GM18858 (cell line): ENCODE data around the gene SH3RF3.
"Not testable (repeated sequence)": the region's sequence is repeated elsewhere in the genome, so short reads cannot be mapped to it uniquely, and the experiment has no call there.

Experiments
- ATAC-seq: cut with Tn5 transposase; IDR thresholded peaks from one replicate; pipeline ENCODE4 v1.9.1; 2021; ENCODE audit not compliant: unreplicated experiment

The SH3RF3 gene

DNA sequence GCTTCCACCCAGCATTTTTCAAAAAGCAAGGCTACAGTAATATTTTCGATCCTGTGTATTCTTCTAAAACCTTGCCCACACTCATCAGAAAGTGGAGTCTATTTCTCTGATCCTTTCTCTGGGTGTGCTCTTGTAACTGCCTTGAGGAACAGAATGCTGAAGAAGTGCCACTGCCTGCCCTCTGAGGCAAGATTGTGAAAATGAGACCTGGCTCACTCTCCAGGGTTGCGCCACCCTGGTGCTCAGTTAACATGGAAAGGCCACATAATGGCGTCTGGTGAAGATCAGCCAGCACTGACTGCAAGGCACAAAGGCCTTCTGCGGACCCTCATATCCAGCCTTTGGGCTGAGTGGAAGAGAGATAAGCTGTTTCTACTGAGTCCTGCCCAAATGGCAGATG, 11.2 kb upstream of the SH3RF3 start:
- ATAC-seq = no peak

DNA sequence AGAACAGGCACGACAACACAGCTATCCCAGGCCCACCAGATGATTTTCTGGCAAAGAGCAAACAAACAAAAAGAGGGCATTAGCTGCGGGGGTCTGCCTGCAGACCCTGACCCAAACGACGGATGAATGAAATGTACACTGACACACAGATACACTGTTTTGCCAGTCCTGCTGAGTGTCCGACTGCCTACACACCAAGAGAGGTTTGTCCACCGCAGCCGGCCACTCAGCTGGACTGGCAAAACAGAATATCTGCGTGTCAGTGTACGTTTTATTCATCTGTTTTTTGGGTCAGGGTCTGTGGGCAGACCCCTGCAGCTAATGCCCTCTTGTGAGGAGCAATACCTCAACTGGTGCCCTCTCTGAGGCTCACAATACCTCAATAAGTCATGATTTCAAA, 10.7 kb upstream of the SH3RF3 start:
- ATAC-seq = no peak

DNA sequence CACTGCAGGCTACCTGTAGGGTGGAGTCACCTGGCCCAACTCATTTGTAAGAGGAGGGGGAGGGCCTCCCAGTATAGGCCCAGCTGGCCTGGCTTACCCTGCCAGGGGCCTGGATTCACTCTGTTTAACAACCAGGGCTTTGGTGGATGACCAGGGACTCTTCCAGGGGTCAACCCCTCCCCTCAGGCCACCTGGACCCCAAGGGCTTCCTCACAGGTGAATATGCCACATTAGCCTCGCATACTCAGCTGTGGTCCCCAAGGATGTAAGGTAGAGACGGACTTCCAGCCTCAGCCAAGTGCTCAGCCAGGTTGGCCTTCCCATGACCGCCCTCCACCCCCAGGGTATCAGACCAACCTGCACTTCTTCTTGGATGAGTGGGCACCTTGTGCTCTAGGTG, 8.8 kb upstream of the SH3RF3 start:
- no peak for ATAC-seq

DNA sequence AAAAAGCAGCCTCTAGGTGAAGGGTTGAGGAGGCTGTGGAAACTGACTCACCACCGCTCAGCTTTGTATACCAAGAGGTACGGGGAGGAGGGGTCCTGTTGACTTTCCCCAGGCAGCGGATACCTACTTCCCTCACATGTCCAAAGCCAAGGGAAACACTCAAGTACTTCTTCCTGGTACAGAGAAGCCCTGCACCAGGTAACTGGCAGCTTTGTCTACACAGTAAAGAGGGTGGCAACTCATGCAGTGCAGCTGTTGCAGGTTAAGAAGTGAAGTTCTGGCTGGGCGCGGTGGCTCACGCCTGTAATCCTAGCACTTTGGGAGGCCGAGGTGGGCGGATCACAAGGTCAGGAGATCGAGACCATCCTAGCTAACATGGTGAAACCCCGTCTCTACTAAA, 8.3 kb upstream of the SH3RF3 start:
- not testable (repeated sequence) for ATAC-seq

DNA sequence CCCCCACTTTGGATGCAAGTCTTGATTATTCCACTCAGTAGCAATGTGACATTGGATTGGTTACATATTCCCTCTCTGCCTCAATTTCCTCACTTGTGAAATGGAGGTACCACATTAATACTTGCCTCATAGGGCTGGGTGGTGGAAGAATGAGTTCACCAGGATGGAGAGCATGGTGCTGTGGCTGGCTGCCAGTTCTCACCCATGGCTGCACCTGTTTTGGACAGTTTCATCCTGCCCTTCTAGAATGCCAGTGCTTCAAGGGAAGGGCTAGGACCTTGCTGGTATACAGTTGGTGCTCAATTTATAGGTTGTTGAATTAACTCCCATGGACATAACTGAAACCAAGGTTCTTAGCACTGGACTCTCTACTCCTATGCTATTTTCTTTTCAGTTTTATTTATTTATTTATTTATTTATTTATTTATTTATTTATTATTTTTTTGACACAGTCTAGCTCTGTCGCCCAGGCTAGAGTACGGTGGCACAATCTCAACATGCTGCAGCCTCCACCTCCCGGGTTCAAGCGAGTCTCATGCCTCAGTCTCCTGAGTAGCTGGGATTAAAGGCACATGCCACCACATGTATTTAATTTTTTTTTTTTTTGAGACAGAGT, 5.3 kb upstream of the SH3RF3 start:
- ATAC-seq = no peak

DNA sequence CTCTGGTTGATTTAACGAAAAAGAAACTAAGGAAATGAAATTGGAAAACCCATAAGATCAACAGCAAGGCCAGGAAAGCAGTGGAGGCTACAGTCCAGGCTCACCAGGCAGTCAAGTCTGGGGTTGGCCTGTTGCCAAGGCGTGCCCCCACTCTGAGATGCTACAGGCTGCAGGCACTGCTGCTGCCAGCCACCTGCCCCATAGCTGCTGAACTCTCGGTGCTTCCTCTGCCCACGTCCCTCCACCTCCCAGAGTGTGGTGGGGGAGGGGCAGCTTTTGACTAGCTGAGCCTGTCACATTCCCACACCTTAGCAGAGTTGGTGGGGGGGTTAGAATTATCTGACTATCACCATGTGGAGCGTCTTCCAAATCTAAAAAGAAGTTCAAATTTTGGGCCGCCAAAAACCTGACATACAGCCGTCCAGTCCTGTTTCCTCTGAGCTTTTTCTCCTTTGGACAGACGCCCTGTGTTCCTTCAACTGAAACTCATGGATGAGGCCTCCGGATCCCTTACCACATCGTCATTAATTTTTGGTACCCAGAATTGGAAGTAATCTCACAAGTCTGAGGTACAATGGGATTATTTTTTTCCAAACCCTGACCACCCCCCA, 3.9 kb upstream of the SH3RF3 start:
- ATAC-seq = no peak

DNA sequence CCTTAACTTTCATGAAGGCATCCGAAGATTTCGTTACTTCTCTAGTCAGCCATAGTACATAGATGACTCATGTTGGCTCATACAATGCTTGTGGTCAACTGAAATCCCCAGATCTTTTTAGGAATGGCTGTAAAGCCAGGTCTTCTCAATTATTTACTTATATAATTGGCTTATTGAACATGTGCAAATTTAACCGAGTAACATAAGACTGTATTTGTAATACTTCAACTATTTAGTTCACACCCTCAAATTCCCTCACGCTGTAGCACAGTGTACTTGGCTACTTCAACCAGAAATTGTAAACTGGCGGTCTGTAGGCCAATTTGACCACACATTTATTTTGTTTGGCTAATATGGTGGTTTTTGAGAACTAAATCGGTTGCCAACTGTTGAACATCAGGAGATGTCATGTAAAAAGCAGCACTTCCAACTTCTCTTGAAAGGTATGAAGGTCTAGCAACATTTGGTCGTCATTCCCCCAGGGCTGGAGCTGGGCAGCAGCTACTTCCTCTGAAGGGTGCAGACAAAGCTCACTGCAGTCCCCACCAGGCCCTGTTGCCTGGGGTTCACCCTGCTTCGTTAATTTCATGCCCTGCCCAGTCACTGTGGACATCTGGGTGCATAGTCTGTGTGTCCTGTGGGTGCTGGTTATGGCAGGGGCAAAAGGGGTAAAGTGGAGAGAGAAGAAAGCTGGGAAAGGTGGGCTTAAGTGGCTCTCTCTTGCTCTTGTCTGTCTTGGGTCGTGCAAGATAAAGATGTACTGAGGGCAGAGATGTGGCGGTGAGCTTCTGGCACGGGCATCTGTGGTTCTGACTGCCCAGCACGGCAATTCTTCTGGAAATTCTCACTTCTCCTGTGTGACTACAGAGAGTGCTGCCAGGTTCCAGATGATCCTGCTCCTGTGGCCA, 3.2 kb upstream of the SH3RF3 start:
- no peak for ATAC-seq

DNA sequence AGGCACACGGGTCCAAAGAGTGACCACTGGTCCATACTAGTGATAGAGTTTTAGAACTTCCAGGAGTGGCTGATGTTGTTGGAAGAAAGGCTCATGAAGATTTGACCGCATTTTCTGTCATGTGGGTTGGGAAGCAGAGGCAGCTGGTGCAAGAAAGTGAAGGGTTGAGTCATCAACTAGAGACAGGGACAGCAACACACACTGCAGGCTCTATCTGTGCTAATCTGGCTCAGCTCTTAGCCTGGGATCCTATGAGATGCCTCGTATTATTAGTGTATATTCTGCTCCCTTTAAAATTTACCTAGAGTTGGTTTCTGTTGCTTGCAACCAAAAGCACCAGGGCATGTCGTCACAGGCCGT, 2.5 kb upstream of the SH3RF3 start:
- no peak for ATAC-seq

DNA sequence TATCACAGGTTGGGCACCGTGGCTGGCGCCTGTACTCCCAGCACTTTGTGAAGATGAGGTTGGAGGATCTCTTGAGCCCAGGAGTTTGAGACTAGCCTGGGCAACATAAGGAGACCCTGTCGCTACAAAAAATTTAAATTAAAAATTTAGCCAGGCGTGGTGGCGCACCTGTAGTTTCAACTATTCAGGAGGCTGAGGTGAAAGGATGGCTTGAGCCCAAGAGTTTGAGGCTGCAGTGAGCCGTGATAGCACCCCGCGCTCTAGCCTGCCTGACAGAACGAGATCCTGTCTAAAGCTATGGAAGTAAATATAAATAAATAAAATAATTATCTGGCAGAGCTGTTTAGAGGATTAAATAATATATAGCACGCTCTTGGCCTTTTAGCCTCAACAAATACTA, 1.4 kb upstream of the SH3RF3 start:
- ATAC-seq = no peak

DNA sequence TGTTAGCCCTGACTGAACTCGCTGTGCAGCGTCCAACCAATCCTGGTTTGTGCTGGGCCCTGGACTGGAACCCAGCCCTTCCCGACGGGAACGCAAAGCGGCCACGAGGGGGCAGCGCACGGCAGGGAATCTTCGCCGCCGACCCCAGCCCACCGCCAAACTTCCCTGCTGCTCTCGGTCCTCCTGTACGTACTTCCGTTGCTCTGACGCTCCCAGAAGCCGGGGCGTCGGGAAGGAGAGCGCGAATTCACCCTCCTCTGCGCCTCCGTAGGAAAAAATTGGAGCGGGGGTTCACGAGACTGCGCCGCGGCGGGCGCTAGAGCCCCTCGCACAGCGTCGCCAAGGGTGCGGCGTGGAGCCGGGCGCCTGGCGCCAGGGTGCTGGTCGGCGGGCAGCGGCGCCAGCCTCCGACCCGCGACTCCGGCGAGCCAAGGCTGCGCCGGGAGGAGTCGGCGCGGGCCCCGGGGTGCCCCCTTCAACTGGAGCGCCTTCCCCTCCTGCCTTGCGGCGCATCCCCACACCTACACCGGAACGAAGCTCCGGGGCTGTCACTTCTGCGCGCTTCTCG, 873 bp upstream of the SH3RF3 start:
- no peak for ATAC-seq

DNA sequence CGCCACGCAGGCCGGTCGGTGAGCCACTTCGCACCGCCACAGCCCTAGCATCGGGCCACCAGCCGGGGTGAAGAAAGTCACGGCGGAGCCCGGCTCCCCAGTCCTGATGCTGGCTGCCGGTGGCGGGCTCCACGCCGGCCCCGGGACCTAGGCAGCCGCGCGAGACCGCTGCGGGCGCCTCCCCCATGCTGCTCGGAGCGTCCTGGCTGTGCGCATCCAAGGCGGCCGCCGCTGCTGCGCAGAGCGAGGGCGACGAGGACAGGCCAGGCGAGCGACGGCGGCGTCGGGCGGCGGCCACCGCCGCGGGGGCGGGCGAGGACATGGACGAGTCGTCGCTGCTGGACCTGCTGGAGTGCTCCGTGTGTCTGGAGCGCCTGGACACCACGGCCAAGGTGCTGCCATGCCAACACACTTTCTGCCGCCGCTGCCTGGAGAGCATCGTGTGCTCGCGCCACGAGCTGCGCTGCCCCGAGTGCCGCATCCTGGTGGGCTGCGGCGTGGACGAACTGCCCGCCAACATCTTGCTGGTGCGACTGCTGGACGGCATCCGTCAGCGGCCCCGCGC, 433 bp downstream of the SH3RF3 start:
- ATAC-seq = no peak

DNA sequence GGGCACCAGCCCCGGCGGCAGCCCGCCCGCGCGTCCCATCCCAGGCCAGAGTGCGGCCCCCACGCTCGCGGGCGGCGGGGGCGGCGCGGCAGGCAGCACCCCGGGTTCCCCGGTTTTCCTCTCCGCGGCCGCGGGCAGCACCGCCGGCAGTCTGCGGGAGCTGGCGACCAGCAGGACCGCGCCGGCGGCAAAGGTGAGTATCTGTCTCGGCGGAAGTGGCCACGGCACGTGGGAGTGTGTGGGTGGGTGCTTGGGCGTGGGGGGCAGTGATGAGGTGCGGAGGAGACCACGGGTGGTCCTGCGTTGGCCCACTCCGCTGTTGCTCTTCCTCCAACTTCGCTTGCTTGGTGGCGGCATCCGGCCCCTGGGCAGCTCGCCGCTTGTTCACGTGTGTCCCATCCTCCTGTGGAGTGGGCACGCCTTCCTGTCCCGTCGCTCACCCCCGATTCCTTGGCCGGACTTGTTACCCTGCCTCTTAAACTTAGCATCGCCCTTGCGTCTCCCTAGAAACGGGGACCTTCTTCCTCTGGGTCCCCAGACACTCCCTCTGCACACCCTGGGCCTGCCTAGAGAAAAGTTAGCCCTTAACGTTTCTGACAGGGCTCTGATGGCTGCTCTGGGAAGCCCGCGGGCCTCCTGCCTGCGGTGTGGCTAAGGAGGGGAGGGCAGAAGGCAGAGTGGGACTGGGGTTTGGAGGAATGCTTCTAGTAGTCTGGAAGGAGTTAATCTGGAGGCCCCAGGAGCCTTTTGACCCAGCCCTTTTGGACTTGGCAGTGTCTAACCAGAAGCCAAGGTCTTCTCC, 1.1 kb downstream of the SH3RF3 start:
- no peak for ATAC-seq

DNA sequence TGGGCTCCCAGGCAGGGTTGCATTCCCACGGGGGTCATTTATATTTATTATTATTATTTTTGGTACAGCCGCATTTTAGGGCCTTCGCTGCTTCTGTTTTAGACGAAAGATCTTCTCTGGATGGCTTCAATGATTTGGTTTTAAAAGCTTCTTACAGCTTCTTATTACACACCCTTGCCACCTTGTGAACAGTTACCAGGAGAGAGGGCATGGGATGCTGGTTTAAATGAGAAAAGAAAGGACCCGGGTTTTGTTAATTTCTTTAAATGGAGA, 1.7 kb downstream of the SH3RF3 start:
- no peak for ATAC-seq

DNA sequence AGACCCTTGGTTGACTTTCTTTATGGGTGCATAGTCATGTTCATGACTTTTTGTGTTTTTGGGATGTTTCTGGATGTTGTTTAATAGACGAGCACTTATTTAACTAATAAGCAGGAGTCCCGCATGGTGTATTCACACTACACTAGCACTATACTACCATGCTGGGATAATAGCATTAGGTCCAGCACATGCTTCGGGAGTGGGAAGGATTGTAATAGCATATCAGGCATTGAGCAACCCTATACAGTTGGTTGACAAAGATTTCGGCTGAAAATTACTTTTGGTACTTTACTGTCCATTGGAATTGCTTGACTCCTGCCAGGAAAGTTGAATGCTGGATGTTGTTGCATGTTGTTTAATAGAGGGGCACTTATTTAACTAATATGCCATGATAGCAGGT, 2.8 kb downstream of the SH3RF3 start:
- ATAC-seq = no peak

DNA sequence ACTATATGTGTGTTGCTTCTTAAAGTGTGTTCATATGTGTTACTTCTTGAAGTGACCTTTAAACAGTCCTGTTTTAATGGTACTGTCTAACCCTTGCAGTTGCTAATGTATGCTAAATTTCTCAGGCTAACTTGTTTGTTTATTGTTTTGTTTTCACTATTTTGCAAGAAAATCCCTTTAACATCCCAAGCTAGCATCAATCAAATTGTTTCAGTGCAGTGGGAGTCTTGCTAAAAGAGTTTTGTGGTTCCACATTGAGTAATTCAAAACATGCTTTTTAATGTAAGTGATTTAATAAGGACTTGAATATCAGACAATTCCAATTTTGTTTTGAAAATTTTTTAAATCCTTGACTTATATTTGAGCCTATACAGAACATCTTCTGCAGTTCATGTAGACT, 3.6 kb downstream of the SH3RF3 start:
- no peak for ATAC-seq

DNA sequence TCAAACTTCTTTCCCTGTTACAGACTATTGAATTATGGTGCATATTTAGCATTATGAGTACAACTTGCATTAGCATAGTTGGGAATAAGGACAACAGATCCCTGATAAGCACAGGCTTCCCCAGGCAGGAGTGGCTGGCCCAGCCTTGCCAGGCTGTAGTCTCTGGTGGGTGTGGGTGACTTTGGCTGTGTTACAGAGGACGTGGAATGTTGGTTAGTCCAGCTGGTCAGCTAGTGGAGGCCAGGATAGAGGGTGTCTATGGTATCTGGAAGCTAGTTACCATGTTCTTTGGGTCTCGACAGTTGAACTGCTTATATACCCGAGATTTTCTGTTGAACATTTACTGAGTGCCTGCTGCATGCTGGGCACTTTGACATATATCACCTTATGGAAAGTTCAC, 4.7 kb downstream of the SH3RF3 start:
- no peak for ATAC-seq

DNA sequence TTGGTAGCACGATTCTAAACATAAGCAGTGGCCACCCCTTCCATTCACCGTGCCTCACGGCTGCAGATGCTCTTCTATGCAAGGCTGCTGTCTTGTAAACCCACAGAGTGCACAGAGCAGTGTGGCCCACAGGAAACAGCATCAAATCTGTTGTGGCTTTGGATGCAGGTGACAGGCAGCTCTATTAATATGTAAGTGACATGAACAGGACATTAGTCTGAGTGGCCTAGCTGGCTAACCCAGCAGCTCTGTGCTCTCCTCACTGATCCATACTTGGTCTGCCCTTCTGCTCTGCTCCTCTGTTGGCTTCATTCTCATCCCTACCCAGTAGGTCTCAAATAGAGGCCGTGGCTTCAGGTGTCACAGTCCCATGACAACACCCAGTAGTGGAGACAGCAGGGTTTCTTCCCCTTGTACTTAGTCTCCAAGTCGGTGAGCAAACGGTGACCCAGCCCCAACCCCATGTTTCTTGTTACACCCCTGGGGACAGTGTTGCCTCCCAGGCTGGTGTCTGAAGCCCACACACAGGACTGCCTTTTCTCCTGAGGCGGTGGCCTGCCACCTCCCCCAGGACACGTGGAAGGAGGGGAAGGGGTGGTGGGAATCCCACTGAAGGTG, 5.8 kb downstream of the SH3RF3 start:
- no peak for ATAC-seq

DNA sequence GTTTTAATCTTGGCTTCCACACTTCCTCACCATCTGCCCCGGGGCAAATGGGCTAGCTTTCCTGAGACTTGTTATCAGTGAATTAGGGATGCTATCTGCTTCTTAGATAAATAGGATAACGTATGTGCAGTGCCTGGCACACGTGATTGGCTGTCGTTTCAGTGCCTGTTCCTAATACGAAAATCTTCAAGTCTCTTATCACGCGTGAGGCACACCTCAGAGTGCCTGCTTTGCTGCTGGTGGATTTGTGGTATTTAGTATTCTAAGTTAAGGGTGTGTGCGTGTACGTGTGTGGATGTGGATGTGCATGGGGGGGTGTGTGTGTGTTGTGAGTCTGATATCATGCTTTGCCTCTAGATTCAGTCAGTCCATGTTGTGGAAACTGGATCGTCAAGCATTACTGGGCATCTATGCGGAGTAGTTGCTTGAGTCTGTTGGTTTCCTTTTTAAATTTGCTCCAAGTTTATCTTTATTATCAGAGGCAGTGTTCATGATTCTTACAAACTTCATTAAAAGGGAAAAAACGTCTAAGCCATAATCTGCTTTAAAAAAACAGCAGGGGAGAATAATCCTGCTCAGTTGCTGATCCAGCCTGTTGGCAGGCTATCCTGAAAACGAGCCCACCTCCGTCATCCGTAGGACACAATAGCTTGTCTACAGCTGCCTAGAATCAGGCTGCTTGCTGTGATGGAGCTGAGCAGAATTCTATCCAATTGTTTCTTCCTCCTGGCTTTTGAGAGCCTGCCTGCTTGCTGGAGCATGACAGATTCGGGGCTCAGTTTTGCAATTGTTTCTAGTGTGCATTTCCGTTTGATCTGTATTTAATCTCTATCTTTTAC, 6.6 kb downstream of the SH3RF3 start:
- ATAC-seq = no peak

DNA sequence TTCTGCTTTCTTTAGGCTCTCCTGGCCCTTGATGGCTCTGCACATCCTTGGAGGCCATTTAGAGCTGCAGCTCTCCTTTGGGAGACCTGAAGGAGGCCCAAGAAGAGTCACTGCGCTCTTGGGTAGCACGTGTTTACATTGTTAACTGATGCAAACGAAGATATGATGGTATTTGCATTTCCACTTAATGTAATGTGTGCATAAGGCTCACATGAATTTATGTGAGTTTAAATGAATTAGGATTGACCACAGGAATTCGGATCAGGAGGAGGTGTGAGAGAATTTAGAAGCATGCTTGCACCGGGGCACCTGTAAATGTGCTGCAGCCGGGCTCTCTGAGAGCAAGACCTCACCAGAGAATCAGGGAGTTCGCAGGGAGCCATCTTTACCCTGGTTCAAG, 7.5 kb downstream of the SH3RF3 start:
- no peak for ATAC-seq

DNA sequence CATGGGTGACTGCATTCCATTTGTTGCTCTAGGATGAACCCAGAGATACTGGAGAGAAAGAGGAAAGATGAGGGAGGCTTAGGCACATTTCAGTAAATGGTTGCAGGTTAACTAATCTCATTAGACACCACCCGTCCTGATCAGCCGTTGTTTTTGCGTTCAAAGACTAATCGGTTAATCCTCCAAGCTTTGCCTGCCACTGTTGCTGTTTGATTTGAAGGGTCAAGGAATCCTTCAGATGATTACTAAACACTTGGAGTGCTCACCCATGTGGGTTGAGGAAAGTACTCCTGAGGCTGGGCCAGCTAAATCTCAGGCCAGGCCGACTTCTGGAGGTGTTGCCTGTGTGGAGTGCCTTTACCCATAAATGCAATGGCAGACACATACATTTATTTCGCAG, 8.6 kb downstream of the SH3RF3 start:
- ATAC-seq = no peak
